GM23338 (cell line): Measurements from ENCODE around the gene CCDC170. TPM values are rescaled to one million over a fixed set of nuclear protein-coding genes. Genes with fewer than 3 reads are reported as not detected.

Experiments used
- ATAC-seq: fragments of 200-7000 bp; cut with Tn5 transposase; 3 replicates; pipeline ENCODE4 v1.9.1; 2020
- DNase-seq: peaks from one replicate; pipeline ENCODE4 v3.0.0-alpha.2; 2015; ENCODE audit warnings: low spot score
- H2AFZ ChIP-seq: fragments of 200-600 bp; sonication (generic); 2 replicates; pipeline ENCODE4 v1.8.0; 2016; ENCODE audit warnings: antibody characterized with exemption, mild to moderate bottlenecking, moderate library complexity
- H3F3A ChIP-seq: fragments of 200-600 bp; sonication (generic); replicated peaks from 2 replicates; pipeline ENCODE4 v1.8.0; 2017; ENCODE audit warnings: antibody characterized with exemption, mixed run types, low read depth
- H3K27ac ChIP-seq: fragments of 200-600 bp; sonication (generic); 2 replicates; pipeline ENCODE4 v1.6.1; 2016; ENCODE audit warnings: low read depth
- H3K27me3 ChIP-seq: fragments of 200-600 bp; sonication (generic); 2 replicates; pipeline ENCODE4 v1.8.0; 2016; ENCODE audit warnings: mild to moderate bottlenecking, mixed run types, moderate library complexity; ENCODE audit not compliant: insufficient read depth
- H3K36me3 ChIP-seq: fragments of 200-600 bp; sonication (generic); 2 replicates; pipeline ENCODE4 v1.8.0; 2016; ENCODE audit warnings: mild to moderate bottlenecking; ENCODE audit not compliant: insufficient read depth
- H3K4me1 ChIP-seq: fragments of 200-600 bp; sonication (generic); 2 replicates; pipeline ENCODE4 v1.8.0; 2016; ENCODE audit warnings: mild to moderate bottlenecking, moderate library complexity; ENCODE audit not compliant: insufficient read depth
- H3K4me2 ChIP-seq: fragments of 200-600 bp; sonication (generic); 2 replicates; pipeline ENCODE4 v1.7.1; 2017; ENCODE audit warnings: mixed run types
- H3K4me3 ChIP-seq: fragments of 200-600 bp; sonication (generic); 2 replicates; pipeline ENCODE4 v1.6.1; 2016; ENCODE audit warnings: mixed run types
- H3K79me2 ChIP-seq: fragments of 200-600 bp; sonication (generic); replicated peaks from 2 replicates; pipeline ENCODE4 v1.8.0; 2017; ENCODE audit warnings: mild to moderate bottlenecking; ENCODE audit not compliant: insufficient read depth
- H3K9me2 ChIP-seq: fragments of 200-600 bp; sonication (generic); 2 replicates; pipeline ENCODE4 v1.8.0; 2017; ENCODE audit not compliant: insufficient read depth
- H4K20me1 ChIP-seq: fragments of 200-600 bp; sonication (generic); replicated peaks from 2 replicates; pipeline ENCODE4 v1.8.0; 2017; ENCODE audit warnings: mild to moderate bottlenecking; ENCODE audit not compliant: insufficient read depth
- H3K27ac Mint-ChIP-seq: 2 replicates; pipeline ENCODE4 v1.8.0; 2020; ENCODE audit warnings: inconsistent platforms, mild to moderate bottlenecking, moderate library complexity, mixed read lengths
- H3K27me3 Mint-ChIP-seq: 3 replicates; pipeline ENCODE4 v1.8.0; 2022; ENCODE audit warnings: low read depth, mild to moderate bottlenecking, moderate library complexity, mixed read lengths, inconsistent platforms; ENCODE audit not compliant: insufficient read depth, poor library complexity
- H3K36me3 Mint-ChIP-seq: 3 replicates; pipeline ENCODE4 v1.8.0; 2021; ENCODE audit warnings: low read depth, mild to moderate bottlenecking, inconsistent platforms, moderate library complexity, mixed read lengths
- H3K4me1 Mint-ChIP-seq: 3 replicates; pipeline ENCODE4 v1.8.0; 2020; ENCODE audit warnings: mild to moderate bottlenecking, inconsistent platforms, mixed read lengths
- H3K4me3 Mint-ChIP-seq: 3 replicates; pipeline ENCODE4 v1.8.0; 2021; ENCODE audit warnings: moderate library complexity, mild to moderate bottlenecking, inconsistent platforms, mixed read lengths
- H3K9me3 Mint-ChIP-seq: 3 replicates; pipeline ENCODE4 v1.8.0; 2020; ENCODE audit warnings: moderate library complexity, mild to moderate bottlenecking, inconsistent platforms, mixed read lengths
- ETS1 ChIP-seq: IDR thresholded peaks from 2 replicates; pipeline ENCODE4 v1.6.1; 2016; ENCODE audit warnings: antibody characterized with exemption
- EZH2 ChIP-seq: fragments of 200-600 bp; sonication (generic); IDR thresholded peaks from one replicate; pipeline ENCODE4 v1.8.0; 2017; ENCODE audit warnings: antibody characterized with exemption, mild to moderate bottlenecking, low read depth; ENCODE audit not compliant: unreplicated experiment
- JUNB ChIP-seq: IDR thresholded peaks from one replicate; pipeline ENCODE4 v1.6.1; 2016; ENCODE audit warnings: antibody characterized with exemption; ENCODE audit not compliant: unreplicated experiment
- NANOG ChIP-seq: IDR thresholded peaks from 2 replicates; pipeline ENCODE4 v1.6.1; 2016; ENCODE audit warnings: antibody characterized with exemption, borderline replicate concordance
- POLR2AphosphoS5 ChIP-seq: IDR thresholded peaks from 2 replicates; pipeline ENCODE4 v1.6.1; 2016; ENCODE audit warnings: antibody characterized with exemption, low read depth
- REST ChIP-seq: IDR thresholded peaks from one replicate; pipeline ENCODE4 v1.6.1; 2018; ENCODE audit warnings: antibody characterized with exemption; ENCODE audit not compliant: unreplicated experiment
- STAT1 ChIP-seq: IDR thresholded peaks from one replicate; pipeline ENCODE4 v1.6.1; 2016; ENCODE audit warnings: antibody characterized with exemption; ENCODE audit not compliant: unreplicated experiment
- ZNF114 ChIP-seq: fragments of 250-450 bp; sonication (Bioruptor Pico); IDR thresholded peaks from 2 replicates; pipeline ENCODE4 v1.5.0; 2020; ENCODE audit warnings: mild to moderate bottlenecking, moderate library complexity
- ZNF331 ChIP-seq: fragments of 250-450 bp; sonication (Bioruptor Pico); IDR thresholded peaks from 2 replicates; pipeline ENCODE4 v1.5.0; 2020; ENCODE audit warnings: low read depth, mild to moderate bottlenecking, moderate library complexity
- ZNF462 ChIP-seq: fragments of 250-450 bp; sonication (Bioruptor Pico); IDR thresholded peaks from 2 replicates; pipeline ENCODE4 v1.5.0; 2020; ENCODE audit warnings: mild to moderate bottlenecking, moderate library complexity
- polyA plus RNA-seq: library from polyadenylated mRNA; unstranded; fragments of >200 nt; fragmentation: Nextera tagmentation; extraction: Ambion mirVana; gene quantifications from 2 replicates; pipeline ENCODE4 v1.2.1, GENCODE V29; 2016
- total RNA-seq: library from RNA; depleted of rRNA; stranded (reverse); fragments of >200 nt; shearing (Covaris generic); gene quantifications from 2 replicates; pipeline ENCODE4 v1.2.3, GENCODE V29; 2014

Gene CCDC170
- total and polyA plus RNA-seq, 2 experiments from 2014 or later: 0.18 TPM; not detected in 1

GRCh38 chr6:151590742-151591141 lies 96.9 kb downstream of the CCDC170 start:
- Mint-ChIP-seq H3K9me3 (peaks cover 15% of the 10 kb centered on the region), H3K27me3 (peaks cover 4% of the 10 kb centered on the region), H3K4me3 (no peak overlapping the region), H3K4me1 (peaks cover 10% of the 10 kb centered on the region), H3K36me3 (peaks cover 10% of the 10 kb centered on the region), H3K27ac (no peak overlapping the region)
- Histone ChIP-seq H2AFZ (no peak overlapping the region), H3K36me3 (no peaks in the 10 kb centered on the region), H3K4me2 (no peak overlapping the region), H4K20me1 (no peaks in the 10 kb centered on the region), H3K4me1 (peaks cover 2% of the 10 kb centered on the region; the same call in 1 of the 2 replicates), H3K4me3 (no peak overlapping the region), H3K9me2 (no peaks in the 10 kb centered on the region; the same call in 1 of the 2 replicates), H3K27me3 (no peaks in the 10 kb centered on the region), H3K79me2 (no peaks in the 10 kb centered on the region), H3K27ac (no peak overlapping the region), H3F3A (no peaks in the 10 kb centered on the region)
- no peak for ATAC-seq
- TF ChIP-seq ETS1 (no peak), NANOG (no peak), EZH2 (no peak), STAT1 (no peak), REST (no peak), ZNF114 (no peak), JUNB (no peak), POLR2AphosphoS5 (no peak), ZNF331 (no peak)
- DNase-seq: no peak

- Histone ChIP-seq H3F3A (no peaks in the 10 kb centered on the region), H3K79me2 (no peaks in the 10 kb centered on the region), H3K27ac (no peak overlapping the region), H3K27me3 (no peaks in the 10 kb centered on the region), H2AFZ (no peak overlapping the region), H3K36me3 (no peaks in the 10 kb centered on the region), H3K4me2 (no peak overlapping the region), H4K20me1 (no peaks in the 10 kb centered on the region), H3K9me2 (no peaks in the 10 kb centered on the region; the same call in 1 of the 2 replicates), H3K4me1 (no peaks in the 10 kb centered on the region), H3K4me3 (no peak overlapping the region)
- Mint-ChIP-seq H3K27ac (no peak overlapping the region), H3K4me1 (peaks cover 8% of the 10 kb centered on the region), H3K9me3 (peaks cover 15% of the 10 kb centered on the region), H3K27me3 (peaks cover 4% of the 10 kb centered on the region), H3K36me3 (peaks cover 10% of the 10 kb centered on the region), H3K4me3 (no peak overlapping the region)
- ATAC-seq (no peak), DNase-seq (no peak)
- TF ChIP-seq NANOG: no peak
- no peak for TF ChIP-seq ZNF462 (CRISPR knock-in tag)
- no peak for TF ChIP-seq ETS1
Observed at GRCh38 chr6:151592449-151593159, 98.8 kb downstream of the CCDC170 start.
